Neural cell (in vitro differentiated cells): ENCODE results near the gene DNMT3A. TPM values are rescaled to one million over a fixed set of nuclear protein-coding genes. Genes with fewer than 3 reads are reported as not detected.

Source experiments
- H2AFZ ChIP-seq: fragments of 200-600, 300-800 bp; sonication (generic), shearing (Covaris generic); 2 replicates; pipeline ENCODE4 v1.6.0; 2014; ENCODE audit warnings: low read depth, mild to moderate bottlenecking, antibody characterized with exemption, low read length, moderate library complexity
- H3F3A ChIP-seq: fragments of 200-600 bp; shearing (Covaris generic); 2 replicates; pipeline ENCODE4 v1.6.1; 2016; ENCODE audit warnings: mild to moderate bottlenecking, moderate library complexity, mixed read lengths, antibody characterized with exemption, low read length; ENCODE audit not compliant: insufficient read depth, poor library complexity, severe bottlenecking
- H3K27ac ChIP-seq: fragments of 200-600, 300-800 bp; sonication (generic), shearing (Covaris generic); 2 replicates; pipeline ENCODE4 v1.5.1; 2014; ENCODE audit warnings: mild to moderate bottlenecking, low read length, moderate library complexity
- H3K27me3 ChIP-seq: fragments of 300-800, 200-600 bp; sonication (generic), shearing (Covaris generic); 2 replicates; pipeline ENCODE4 v1.6.0; 2014; ENCODE audit warnings: mild to moderate bottlenecking, low read depth, low read length, moderate library complexity; ENCODE audit not compliant: insufficient read depth
- H3K36me3 ChIP-seq: fragments of 300-800, 200-600 bp; sonication (generic), shearing (Covaris generic); 2 replicates; pipeline ENCODE4 v1.5.1; 2014; ENCODE audit warnings: mild to moderate bottlenecking, antibody characterized with exemption, low read length, moderate library complexity; ENCODE audit not compliant: insufficient read depth
- H3K4me2 ChIP-seq: fragments of 300-800, 200-600 bp; sonication (generic), shearing (Covaris generic); 2 replicates; pipeline ENCODE4 v1.6.0; 2014; ENCODE audit warnings: mild to moderate bottlenecking, low read length
- H3K4me3 ChIP-seq: fragments of 300-800, 200-600 bp; sonication (generic), shearing (Covaris generic); 2 replicates; pipeline ENCODE4 v1.5.1; 2014; ENCODE audit warnings: mild to moderate bottlenecking, low read length, moderate library complexity
- H3K79me2 ChIP-seq: fragments of 200-600 bp; shearing (Covaris generic); replicated peaks from 2 replicates; pipeline ENCODE4 v1.6.0; 2014; ENCODE audit warnings: mild to moderate bottlenecking, low read length, moderate library complexity; ENCODE audit not compliant: insufficient read depth
- H3K9ac ChIP-seq: fragments of 300-800, 200-600 bp; sonication (generic), shearing (Covaris generic); 2 replicates; pipeline ENCODE4 v1.6.1; 2016; ENCODE audit warnings: mild to moderate bottlenecking, low read length, mixed read lengths
- H3K9me2 ChIP-seq: fragments of 200-600 bp; shearing (Covaris generic); 2 replicates; pipeline ENCODE4 v1.6.1; 2016; ENCODE audit warnings: mild to moderate bottlenecking, low read length, mixed read lengths; ENCODE audit not compliant: insufficient read depth
- H3K9me3 ChIP-seq: fragments of 200-600, 300-800 bp; sonication (generic), shearing (Covaris generic); 2 replicates; pipeline ENCODE4 v1.6.1; 2016; ENCODE audit warnings: mild to moderate bottlenecking, mixed run types, low read length, moderate library complexity, mixed read lengths
- H4K20me1 ChIP-seq: fragments of 200-600 bp; shearing (Covaris generic); 2 replicates; pipeline ENCODE4 v1.6.1; 2016; ENCODE audit warnings: mild to moderate bottlenecking, mixed run types; ENCODE audit not compliant: insufficient read depth
- CTCF ChIP-seq: fragments of 450-650 bp; IDR thresholded peaks from 2 replicates; pipeline ENCODE4 v1.5.1; 2014; ENCODE audit warnings: antibody characterized with exemption, mild to moderate bottlenecking, moderate library complexity; ENCODE audit not compliant: poor library complexity, severe bottlenecking
- EP300 ChIP-seq: fragments of 450-650 bp; conservative IDR thresholded peaks from 2 replicates; pipeline ENCODE4 v1.6.1; 2014; ENCODE audit warnings: antibody characterized with exemption, mild to moderate bottlenecking, moderate library complexity; ENCODE audit not compliant: poor library complexity, severe bottlenecking
- EZH2 ChIP-seq: fragments of 200-600, 300-800 bp; shearing (Covaris generic), sonication (generic); IDR thresholded peaks from 2 replicates; pipeline ENCODE4 v1.6.1; 2014; ENCODE audit warnings: antibody characterized with exemption, low read length, borderline replicate concordance, mild to moderate bottlenecking; ENCODE audit not compliant: insufficient read depth, poor library complexity, severe bottlenecking
- MXI1 ChIP-seq: fragments of 450-650 bp; conservative IDR thresholded peaks from 2 replicates; pipeline ENCODE4 v1.6.1; 2014; ENCODE audit warnings: antibody characterized with exemption, mild to moderate bottlenecking; ENCODE audit not compliant: poor library complexity, severe bottlenecking
- POLR2AphosphoS5 ChIP-seq: IDR thresholded peaks from 2 replicates; pipeline ENCODE4 v1.6.1; 2012
- REST ChIP-seq: IDR thresholded peaks from 2 replicates; pipeline ENCODE4 v1.6.1; 2012; ENCODE audit warnings: borderline replicate concordance
- TAF1 ChIP-seq: IDR thresholded peaks from 2 replicates; pipeline ENCODE4 v1.6.1; 2012; ENCODE audit warnings: low read depth
- polyA plus RNA-seq: library from polyadenylated mRNA; depleted of rRNA; stranded (reverse); fragments of >200 nt; gene quantifications from 2 replicates; pipeline ENCODE4 v1.2.3, GENCODE V29; 2014

DNMT3A gene
- polyA plus RNA-seq, 1 donor from 2014 or later = 33.0 TPM

DNA sequence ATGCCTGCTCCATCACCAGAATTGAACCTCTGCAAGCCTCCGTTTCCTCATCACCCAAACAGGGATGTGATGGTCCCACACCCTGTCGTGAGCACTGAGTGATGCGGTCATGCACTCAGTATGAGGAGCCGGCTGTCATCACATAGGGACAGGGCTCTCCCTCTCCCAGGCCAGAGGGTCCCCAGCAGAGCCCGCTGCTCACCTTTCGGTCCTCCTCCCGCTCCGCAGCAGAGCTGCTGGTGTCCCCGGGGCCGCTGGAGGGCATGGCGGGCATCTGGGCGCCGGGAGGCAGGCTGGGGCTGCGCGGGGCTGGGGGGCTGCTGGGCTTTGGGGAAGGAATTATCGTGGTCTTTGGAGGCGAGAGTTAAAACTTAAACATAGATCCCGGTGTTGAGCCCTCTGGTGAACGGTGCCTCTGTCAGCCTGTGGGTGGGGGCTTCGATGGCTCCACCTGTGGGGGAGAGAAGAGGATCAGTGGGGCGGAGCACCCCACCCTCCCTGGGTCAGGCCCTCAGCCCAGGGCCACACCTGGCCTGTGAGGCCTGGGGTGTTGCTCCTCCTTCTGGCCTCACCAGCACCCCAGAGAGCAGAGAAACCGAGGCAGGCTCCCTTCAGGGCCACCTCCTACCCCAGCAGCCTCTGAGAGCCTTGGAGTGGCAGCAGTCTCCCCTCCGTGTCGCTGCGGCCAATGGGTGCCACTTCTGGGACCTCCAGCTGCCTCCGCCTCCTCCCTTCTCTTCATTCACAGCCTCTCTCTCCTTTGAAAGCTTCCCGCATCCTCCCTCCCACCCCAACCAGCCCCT lies 27.8 kb downstream of the DNMT3A start:
- Histone ChIP-seq H3K36me3 (no peaks in the 10 kb centered on the region), H3F3A (no peaks in the 10 kb centered on the region), H3K9ac (peak overlapping the region; percentile 58), H4K20me1 (no peaks in the 10 kb centered on the region), H3K79me2 (no peaks in the 10 kb centered on the region), H3K9me3 (no peaks in the 10 kb centered on the region), H3K27ac (peak overlapping the region; percentile 47), H3K9me2 (no peaks in the 10 kb centered on the region), H3K27me3 (no peaks in the 10 kb centered on the region), H3K4me3 (no peak overlapping the region), H3K4me2 (no peak overlapping the region), H2AFZ (no peak overlapping the region)
- TF ChIP-seq REST (no peak), CTCF (no peak), TAF1 (no peak)

DNA sequence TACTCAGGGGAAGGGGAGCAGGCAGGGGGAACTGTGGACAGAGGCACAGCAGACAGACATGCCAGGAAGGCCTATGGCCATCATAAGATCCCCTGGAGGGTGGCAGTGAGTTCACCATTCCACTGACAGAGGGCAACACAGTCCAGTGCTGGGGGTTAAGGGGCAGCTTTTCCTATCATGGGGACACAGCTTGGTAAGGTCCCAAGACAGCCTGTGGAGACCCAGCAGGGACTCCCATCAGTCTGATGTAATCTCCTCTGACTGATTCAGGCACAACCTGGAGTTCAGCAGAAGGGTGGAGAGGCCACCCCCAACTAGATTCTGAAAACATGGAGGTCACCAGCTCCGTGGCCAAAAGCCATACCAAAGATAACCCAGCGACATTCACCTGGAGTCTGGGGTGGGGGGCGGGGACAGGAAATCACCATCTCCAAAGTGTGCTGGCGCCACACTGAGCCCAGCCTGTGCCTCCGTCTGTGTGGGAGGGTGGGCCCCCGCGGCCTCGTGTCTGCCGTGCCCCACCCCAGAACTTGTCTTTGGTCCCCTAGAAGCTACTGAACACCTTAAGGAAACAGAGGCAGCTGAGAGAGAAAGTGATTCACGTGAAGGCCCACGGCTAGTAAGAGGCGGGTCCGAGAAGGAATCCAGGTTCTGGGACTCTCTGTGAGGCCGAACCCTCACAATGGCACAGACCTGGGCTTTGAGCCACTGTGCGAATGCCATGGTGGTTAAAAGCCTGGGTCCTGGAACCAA lies 28.6 kb downstream of the DNMT3A start:
- H3K79me2 ChIP-seq = no peaks in the 10 kb centered on the region
- H3K27ac ChIP-seq = no peak overlapping the region
- H4K20me1 ChIP-seq = no peaks in the 10 kb centered on the region
- no peaks in the 10 kb centered on the region for H3K9me3 ChIP-seq
- H3K4me3 ChIP-seq = no peak overlapping the region
- H3K27me3 ChIP-seq = no peaks in the 10 kb centered on the region
- H3K9me2 ChIP-seq = no peaks in the 10 kb centered on the region
- H2AFZ ChIP-seq = no peak overlapping the region
- H3K36me3 ChIP-seq = no peaks in the 10 kb centered on the region
- TF ChIP-seq TAF1 (no peak), EP300 (no peak), POLR2AphosphoS5 (no peak), REST (no peak), MXI1 (no peak), EZH2 (no peak)
- H3K9ac ChIP-seq = no peak overlapping the region
- no peaks in the 10 kb centered on the region for H3F3A ChIP-seq
- no peak overlapping the region for H3K4me2 ChIP-seq
